Measurements from ENCODE around the gene PROCA1.

PROCA1 gene

DNA sequence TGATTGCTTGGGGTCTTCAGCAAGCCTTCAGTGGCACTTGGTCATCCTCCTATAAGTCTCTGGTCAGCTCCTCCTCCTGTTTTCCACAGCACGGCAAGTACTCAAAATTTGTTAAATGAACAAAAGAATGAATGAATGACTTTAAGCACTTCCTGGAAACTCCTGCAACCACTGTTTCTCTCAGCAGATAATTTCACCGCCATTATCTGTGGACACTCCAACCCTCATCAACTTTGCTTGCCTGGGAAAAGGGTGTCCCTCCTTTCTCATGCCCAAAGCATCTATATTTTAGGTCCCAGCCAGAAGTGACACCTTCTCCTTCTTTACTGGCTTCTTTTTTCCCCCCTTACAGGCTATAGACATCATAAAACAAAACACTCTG lies 4.4 kb downstream of the PROCA1 start:
- DNase-seq, result no peak

DNA sequence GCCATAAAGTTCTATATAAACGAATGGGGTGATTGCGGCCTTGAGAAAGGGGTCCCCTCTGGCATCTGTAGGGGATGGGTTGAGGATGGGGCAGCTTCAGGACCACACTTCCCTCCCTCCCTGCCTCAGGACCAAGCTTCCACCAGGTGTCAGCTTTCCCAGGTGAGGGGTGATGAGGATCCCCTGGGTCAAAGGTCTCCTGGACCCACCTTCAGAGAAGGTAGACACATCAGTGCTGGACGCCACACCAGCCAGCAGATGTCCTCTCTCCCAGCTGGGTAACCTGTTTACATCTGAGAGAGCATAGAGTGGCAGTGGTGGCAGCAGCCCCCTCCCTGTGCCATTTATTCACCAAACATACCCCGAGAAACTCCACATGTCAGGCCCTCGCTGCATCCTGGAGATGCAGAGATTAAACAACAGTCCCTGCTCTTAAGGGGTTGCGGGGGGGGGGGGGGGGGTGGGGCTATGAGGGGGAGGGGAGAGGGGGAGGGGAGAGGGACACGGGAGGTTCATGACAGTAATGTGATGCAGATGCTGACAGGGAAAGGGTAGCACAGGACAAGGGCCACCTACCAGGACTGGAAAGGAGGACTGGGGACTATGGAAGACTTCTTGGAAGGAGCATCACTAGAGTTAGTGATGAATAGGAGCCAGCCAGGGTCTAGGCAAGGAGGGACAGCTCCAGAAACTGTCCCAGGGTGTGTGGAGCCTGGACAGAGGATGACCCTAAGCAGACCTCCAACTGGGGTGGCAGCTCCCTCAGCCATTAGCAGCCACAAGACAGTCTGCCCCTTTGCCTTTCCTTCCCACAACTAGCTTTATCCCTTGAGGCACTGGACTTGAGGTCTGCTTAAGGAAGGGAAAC lies 5.0 kb downstream of the PROCA1 start:
- DNase-seq, result no peak

DNA sequence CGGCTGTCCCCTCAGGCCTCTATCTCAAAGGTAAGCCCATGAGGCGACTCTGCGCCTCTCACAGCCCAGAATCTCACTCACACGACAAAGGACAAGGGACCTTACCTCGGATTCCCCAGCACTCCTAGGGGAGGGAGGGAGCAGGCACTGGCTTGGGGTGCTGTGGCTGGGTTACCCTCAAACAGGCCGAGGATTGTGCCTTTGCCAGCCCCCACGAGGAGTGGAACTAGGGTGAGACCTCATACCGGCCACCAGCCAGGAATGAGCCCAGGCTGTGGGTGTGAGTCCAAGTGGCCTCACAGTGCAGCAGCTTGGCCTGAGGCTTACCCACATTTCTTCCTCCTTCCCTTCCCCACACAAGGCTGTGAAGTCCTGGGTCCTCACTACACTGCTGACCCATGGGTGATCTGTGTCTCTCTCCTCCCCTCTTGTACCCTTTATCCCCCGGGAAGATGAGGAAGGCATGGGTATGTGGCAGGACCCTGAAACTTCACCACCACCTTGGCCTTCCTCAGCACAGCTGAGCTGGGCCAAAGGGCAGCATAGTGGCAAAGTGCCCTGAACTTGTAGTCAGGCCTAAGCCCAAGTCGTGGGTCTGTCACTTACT lies 5.9 kb downstream of the PROCA1 start:
- no peak for DNase-seq

GRCh38 chr17:28705074-28705659 lies 6.5 kb downstream of the PROCA1 start:
- DNase-seq, result no peak

DNA sequence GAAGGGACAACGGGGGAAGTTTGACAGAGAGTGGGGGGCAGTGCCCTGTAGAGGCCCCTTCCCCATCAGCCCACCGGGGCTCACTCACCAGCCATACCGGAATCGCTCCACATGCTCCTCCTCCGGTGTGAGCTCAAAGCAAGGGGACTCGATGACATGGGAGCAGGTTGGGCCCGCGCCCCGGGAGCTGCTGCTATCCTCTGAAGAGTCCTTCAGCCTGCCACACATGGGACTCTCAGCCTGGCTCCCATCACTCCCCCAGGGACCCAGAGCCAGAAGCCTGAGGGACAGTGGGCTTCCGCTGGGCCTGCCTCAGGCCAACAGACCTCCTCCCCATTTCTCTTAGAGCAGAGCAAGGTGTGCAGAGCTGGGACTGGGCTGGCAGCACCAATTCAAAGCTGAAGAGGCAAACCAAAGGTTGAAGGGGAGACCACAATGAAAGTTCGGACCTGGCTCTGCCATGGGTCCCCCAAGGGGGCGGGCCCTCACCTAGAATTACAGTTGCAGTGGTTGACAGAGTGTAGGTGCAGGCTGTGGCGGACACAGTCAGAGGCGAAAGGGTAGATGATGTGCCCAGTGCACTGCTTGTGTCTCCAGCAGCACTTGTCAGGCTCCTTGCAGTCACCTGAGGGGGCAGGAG lies 7.3 kb downstream of the PROCA1 start:
- no peak for DNase-seq

- DNase-seq, result no peak
Measured at GRCh38 chr17:28703552-28704218, 8.0 kb downstream of the PROCA1 start.

GRCh38 chr17:28702752-28703150 lies 8.9 kb downstream of the PROCA1 start:
- no peak for DNase-seq

GRCh38 chr17:28702026-28702751 lies 9.5 kb downstream of the PROCA1 start:
- no peak for DNase-seq

GRCh38 chr17:28700830-28701492 lies 10.7 kb downstream of the PROCA1 start:
- no peak for DNase-seq

DNA sequence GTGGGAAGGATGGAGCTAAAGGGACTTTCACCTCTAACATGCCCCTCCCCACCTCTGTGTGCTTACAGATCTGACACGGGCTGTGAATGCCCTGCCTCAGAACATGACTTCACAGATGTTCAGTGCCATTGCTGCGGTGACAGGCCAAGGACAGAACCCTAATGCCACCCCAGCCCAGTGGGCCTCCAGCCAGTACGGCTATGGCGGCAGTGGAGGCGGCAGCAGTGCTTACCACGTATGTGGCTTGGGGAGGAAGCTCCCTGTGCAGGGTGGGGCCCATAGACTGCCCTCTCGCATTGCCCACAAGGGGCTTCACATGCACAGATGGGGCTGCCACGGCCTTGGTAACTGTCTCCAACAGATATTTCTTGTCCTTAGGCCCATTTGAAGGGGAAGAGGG lies 11.4 kb downstream of the PROCA1 start:
- no peak for DNase-seq

DNA sequence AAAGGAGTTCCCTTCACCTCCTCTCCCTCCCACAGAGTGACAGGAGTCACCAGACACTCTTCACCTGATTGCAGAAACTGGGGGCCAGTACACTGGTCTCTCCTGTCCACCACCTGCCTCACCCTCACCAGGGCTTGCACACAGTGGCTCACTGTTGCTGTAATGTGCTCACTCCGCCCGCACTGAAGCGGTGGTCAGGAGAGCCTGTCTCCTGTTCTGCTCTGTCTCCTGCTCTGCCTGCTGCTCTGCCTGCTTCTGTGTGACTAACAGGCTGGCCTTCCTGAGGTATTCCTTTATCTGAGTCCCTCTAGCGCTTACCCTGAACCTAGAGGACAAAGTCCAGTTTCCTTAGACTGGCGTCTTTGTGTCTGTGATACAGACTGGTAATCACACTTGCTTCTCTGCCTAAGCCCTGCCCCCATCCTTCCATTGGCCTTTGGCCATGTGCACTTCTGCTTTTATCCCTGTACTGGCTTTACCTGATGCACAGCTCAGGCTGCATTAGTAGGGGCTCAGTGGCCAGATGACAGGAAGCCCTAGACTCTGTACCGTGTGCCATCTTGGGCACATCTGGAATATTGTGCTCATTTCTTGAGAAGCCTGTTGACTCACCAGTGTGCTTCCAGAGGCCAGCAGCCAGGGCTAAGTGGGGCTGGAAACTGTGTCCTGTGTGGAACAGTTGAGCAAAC lies 13.3 kb downstream of the PROCA1 start:
- no peak for DNase-seq

- no peak for DNase-seq
Measured at GRCh38 chr17:28693869-28694268, 17.8 kb downstream of the PROCA1 start.

- DNase-seq, result no peak
Measured at GRCh38 chr17:28689011-28689410, 22.7 kb downstream of the PROCA1 start.

DNA sequence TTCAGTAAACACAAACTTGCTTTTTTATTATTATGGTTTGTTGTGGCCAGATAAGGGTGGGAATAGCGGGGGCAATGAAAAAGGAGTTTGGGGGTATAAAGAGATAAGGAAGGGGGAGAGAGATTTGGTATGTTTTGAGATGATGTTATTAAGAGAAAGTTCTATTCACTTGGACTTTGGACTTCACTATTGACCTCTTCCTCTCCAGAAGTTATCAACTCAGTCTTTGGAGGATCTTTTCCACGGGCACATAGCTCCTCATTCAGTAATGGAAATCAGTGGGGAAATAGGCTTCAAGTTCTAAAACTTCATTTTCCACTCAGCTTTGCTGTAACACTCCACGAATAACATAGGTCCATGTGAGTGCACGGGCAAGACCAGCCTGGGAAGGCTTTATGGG lies 23.2 kb downstream of the PROCA1 start:
- DNase-seq, result no peak

DNA sequence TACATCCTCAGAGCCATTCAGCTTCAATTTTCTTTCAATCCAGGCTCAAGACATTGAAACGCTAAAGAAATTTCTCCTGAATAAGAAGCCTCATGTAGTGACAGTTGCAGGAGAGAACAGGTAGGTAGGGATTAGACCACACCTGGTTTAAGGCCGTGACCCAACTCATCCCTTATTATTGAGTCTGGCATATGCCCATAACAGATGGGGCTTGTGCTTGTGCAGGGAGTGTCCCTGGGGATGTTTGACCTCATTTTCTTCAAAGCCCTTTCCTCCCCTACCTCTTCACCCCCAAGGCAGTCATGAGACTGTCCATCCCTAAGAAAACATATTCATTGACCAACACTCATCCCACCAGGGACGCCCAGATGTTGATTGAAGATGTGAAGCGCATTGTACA lies 25.4 kb downstream of the PROCA1 start:
- no peak for DNase-seq

DNA sequence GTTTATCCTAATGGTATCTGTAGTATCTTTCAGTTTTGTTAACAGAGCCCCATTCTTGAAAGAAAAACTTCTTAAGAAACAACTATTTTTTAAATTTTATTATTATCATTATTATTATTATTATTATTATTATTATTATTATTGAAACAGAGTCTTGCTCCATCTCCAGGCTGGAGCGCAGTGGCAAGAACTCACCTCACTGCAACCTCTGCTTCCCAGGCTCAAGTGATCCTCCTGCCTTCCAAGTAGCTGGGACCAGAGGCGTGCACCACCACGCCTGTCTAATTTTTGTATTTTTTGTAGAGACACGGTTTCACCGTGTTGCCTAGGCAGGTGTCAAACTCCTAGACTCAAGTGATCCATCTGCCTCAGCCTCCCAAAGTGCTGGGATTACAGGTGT lies 26.3 kb downstream of the PROCA1 start:
- DNase-seq, result no peak

- DNase-seq, result no peak
Measured at GRCh38 chr17:28684963-28685362, 26.7 kb downstream of the PROCA1 start.

- DNase-seq, result no peak
Measured at GRCh38 chr17:28682655-28683054, 29.0 kb downstream of the PROCA1 start.

DNA sequence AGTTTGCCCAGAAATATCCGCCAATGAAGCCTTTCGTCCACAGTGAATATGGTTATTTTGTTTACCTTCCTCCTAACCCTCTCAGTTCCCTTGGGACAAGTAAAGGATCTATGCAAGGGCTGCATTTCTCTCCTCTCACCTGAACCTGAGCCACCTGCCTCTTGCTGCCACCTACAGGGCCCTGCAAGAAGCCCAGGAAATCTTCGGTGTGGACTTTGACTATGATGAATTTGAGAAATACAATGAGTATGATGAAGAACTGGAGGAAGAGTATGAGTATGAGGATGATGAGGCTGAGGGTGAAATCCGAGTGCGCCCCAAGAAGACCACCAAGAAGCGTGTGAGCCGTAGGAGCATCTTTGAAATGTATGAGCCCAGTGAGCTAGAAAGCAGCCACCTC lies 35.7 kb downstream of the PROCA1 start:
- DNase-seq, result no peak

GRCh38 chr17:28675490-28675889 lies 36.2 kb downstream of the PROCA1 start:
- DNase-seq, result no peak

DNA sequence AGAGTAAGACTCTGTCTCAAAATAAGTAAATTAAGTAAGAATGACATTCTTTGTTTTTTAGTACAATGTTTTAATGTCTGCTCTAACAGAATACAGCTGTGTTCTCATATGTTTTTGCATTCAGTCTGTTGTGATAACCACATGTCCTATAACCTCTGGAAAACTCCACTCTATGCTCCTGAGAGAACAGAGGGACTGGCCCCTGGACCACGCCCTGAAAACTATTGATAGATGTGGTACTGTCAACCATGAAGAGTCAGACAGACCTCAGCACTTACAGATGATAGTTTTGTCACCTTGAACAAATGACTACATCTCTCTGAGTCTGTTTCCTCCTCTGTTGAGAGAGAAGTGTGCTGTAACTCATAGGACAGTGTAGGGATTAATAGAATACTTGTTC lies 41.8 kb downstream of the PROCA1 start:
- no peak for DNase-seq
